HG03196 (cell line): ENCODE measurements around the gene THSD7B.

Experiments used
- ATAC-seq: cut with Tn5 transposase; IDR thresholded peaks from one replicate; pipeline ENCODE4 v1.9.1; 2021; ENCODE audit not compliant: unreplicated experiment

The THSD7B gene

DNA sequence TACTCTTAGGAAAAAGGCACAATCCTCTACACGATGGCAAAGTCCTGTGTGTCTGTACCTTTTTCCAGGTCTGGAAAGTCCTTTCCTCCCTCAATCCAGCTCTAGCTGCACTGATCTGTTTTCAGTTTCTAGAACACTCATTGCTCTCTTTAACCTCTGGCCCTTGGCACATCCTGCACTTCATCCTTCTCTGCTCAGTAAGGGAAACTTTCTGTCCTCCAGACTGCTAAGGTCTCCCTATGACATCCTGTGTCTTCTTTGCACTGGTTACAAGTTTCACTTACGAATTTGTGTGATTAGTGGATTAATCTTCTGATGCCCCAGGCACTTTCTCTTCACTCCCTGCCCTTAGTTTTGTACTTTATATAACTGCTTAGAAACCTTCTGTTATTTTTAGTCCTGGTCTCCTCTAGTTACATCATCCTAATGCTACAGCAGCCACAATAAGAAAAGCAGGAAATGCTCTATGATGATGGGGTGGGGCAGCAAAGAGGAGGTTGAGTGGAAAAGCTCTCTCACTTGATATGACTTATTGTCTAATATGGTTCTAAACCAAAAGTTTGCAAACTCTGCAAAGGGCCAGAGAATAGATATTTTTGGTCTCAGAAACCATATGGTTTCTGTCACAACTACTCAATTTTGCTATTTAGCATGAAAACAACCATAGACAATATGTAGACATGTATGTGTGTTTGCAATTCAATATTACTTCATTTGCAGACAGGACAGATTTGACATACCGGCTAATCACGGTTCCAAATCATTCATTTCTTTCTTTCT, 568.2 kb downstream of the THSD7B start:
- no peak for ATAC-seq

GRCh38 chr2:137336067-137336466, 570.7 kb downstream of the THSD7B start:
- ATAC-seq: no peak

DNA sequence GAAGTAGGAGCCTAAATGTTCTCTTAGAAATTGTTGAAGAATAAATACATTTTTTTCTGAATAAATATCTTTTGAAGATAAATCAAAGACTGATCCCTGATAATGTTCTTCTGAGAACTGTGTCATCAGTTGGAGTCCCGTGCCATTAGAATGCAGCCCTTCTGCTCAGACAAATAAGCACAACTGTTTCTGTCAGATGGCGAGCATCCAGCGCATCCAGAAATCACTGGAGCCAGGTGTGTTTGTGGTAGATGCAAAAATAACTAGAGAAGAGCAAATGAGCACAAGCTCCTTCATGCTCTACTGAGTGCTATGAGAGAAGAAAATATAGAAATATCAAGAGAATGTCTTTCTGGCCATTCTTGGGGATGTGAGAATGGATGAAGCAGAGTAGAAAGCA, 573.7 kb downstream of the THSD7B start:
- no peak for ATAC-seq

GRCh38 chr2:137345994-137346393, 580.6 kb downstream of the THSD7B start:
- no peak for ATAC-seq

DNA sequence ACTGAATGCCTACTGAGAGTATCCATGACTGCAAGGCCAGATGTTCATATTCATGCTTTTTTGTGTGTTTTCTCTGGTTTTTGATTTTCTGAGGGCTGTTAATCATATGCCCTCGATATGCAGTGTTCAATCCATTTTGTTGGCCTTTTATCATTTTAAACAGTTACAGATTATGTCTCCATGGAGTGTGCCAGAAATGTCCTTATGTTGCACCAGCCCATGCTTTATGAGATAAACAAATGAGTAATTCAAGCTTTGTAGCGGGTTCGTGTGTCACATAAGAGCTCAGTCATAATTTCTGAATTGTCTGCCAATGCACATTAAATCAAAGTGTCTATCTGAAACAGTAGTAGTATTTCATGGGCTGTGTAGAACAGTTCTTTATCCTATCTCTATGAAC, 583.0 kb downstream of the THSD7B start:
- ATAC-seq: no peak

GRCh38 chr2:137357634-137358033, 592.3 kb downstream of the THSD7B start:
- ATAC-seq: no peak

- no peak for ATAC-seq
These were observed 602.0 kb downstream of the THSD7B start for GRCh38 chr2:137367361-137367760.

GRCh38 chr2:137369106-137369505, 603.8 kb downstream of the THSD7B start:
- ATAC-seq: no peak

DNA sequence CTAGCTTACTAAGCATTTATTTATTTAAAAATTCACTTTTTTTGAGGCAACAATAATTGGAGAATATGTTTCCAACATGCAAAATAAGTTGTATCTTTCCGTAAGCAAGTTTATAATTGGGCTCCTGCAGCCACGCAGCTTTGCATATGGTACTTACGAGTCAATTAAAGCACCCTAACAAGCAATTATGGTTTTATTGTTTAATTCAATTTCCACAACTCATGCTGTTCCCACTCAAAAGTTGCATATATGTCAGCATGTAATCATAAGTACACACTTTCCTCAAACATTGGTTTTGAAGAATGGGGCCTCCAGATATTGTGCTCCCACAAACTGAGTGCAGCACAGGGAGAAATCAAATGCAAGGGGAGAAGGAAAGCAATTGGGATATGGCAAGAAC, 613.8 kb downstream of the THSD7B start:
- no peak for ATAC-seq

DNA sequence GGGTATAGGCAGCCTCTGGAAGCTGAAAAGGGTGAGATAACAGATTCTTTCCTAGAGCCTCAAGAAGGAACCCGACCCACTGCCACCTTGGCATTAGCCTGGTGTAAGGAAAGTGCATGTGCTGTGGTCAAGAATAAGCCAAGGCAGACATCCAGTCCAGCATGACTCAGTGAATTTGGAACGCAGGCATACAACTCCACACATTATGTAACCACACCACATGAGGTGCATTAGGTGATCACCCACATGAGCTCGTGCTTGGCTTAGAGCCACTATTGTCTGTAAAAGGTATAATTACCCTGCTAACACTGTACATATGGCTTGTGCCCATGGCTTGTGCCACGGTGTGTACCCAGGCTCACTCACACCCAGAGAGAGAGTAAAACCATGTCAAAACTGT, 615.3 kb downstream of the THSD7B start:
- ATAC-seq: no peak

GRCh38 chr2:137381731-137382130, 616.4 kb downstream of the THSD7B start:
- ATAC-seq: no peak

DNA sequence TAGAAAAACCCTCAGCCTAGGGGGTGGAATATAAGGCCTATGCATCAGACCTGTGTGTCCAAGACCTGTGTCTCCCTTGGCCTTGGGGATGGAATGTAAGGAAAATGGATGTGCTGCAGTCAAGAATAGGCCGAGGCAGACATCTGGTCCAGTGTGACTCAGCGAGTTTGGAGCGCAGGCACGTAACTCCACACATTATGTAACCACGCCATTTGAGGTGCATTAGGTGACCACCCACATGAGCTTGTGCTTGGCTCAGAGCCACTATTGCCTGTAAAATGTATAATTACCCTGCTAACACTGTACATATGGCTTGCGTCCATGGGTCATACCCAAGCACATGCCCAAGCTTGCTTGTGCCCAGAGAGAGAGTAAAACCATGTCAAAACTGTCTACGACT, 618.0 kb downstream of the THSD7B start:
- ATAC-seq: no peak

DNA sequence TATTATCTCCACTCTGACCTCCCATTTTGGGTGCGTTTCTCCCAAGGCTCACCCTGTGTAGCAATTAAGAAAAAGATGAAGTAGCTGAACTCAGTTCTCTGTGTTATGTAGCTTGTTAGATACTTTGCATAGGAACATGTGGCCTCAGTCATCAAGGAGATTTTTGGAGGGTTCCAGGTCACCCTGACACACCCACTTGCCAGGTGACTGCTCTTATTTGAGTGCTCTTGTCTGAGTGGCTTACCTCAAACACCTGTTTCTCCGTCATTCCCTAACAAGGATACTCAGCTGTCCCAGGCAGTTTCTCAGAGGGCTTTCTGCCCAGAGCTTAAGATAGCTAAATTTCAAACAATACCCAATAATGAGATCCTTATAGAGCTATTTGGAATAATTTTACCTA, 621.7 kb downstream of the THSD7B start:
- no peak for ATAC-seq

DNA sequence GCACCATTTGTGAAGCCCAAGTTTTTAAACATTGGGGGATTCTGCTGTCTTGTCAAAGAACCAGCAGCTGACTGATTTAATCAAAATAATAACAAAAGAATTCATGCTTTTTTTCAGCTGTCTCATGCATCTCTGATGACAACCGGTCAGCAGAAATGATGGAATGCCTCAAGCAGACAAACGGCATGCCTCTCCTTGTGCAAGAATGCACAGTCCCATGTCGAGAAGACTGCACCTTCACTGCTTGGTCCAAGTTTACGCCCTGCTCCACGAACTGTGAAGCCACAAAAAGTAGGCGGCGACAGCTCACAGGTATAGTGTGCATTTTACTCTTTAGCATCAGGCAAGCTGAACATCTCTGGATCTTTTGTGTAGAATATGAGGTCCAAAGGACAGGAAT, 640.2 kb downstream of the THSD7B start:
- ATAC-seq: no peak

GRCh38 chr2:137411585-137411984, 646.2 kb downstream of the THSD7B start:
- ATAC-seq: no peak

DNA sequence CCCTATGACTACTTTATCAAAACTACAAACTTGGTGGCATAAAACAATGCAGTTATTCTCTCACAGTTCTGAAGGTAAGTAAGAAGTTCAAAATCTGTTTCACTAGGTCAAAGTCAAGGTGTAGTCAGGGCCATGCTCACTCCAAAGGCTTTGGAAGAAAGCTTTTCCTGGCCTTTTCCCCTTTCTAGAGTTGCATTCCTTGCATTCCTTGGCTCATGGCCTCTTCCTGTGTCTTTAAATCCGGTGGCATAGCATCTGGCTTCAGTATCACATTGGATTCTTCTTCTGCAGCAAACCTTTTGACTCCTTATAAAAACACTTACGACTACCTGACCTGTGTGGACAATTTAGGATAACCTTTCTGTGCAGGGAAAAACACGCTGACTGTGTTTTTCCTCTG, 655.4 kb downstream of the THSD7B start:
- no peak for ATAC-seq

GRCh38 chr2:137435162-137435561, 669.8 kb downstream of the THSD7B start:
- ATAC-seq: no peak

DNA sequence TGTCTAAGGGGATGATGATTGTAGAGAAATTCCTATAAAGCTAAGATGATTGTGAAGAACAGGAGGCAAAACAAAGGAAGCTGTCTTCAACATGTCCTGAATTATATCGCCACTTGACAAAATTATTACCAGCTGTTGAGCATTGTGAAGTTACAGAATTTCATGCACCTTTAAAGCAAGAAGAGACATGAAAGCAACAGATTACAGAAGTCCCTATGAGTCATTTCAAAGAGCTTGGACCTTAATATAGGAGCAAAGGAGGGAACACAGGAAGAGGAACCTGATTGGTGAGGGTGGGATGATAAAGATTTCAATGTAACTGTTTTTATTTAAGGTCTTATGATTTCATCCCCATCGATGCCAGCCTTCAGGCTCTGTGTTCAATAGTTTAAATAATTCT, 672.0 kb downstream of the THSD7B start:
- no peak for ATAC-seq

DNA sequence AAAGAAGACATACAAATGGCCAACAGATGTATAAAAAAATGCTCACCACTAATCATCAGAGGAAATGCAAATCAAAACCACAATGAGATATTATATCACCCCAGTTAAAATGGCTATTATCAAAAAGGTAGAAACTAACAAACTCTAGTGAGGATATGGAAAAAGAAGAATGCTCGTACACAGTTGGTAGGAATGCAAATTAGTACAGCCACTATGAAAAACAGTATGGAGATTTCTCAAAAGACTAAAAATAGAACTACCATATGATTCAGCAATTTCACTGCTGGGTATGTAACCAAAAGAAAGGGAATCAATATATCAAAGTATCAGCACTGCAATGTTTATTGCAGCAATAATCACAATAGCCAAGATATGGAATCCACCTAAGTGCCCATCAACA, 679.6 kb downstream of the THSD7B start:
- ATAC-seq: no peak

- no peak for ATAC-seq
These were observed 684.1 kb downstream of the THSD7B start for GRCh38 chr2:137449454-137449853.

DNA sequence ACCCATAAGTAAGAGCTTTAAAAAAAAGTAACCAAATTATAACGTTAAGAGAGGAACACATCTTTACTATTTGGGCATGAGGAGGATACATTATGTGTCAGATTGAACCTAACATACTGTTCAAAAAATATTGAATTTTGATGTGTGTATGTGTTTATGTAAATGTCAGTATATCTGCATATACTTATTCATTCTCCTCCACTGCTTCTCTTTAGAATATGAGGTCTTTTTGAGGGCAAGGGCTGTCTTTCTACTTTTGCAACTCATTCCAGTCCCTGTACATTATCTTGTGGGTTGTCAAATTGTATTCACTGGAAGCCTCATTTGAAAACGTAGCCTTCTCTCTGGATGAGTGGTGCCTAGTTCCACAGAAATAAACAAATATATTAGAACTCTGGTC, 689.5 kb downstream of the THSD7B start:
- ATAC-seq: no peak

DNA sequence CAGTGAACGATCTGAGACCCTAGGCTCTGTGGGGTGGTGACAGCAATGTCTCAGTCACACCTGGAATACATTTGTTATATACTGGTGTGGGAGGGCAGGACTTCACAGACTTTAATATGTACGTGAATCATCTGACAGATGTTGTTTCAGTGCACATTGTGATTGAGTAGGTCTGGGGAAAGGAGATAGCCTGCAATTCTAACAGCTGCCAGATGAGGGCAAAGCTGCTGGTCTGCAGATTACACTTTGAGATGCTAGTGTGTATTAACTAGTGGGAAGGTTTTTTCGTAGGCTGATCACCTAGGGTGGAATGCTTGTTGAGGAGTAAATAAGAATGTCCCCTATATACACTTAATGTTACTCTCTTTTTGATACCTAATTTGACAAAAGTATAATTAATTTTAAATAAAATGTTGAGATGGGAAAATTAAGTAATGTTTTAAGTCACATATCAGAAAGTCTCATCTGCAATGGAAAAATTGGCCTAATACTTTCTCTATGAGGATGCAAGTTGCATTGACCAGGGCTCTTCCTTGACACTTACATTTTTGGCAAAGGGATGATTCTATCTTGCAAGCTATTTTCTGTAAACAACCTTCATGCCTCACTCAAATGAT, 702.0 kb downstream of the THSD7B start:
- ATAC-seq: no peak

- ATAC-seq: no peak
These were observed 727.9 kb downstream of the THSD7B start for GRCh38 chr2:137493261-137493660.
